ENCODE data around the gene TBC1D7. TPM values are rescaled to one million over a fixed set of nuclear protein-coding genes. Genes with fewer than 3 reads are reported as not detected.
A peak's percentile ranks its signal among the peaks of the same experiment; 100 is the strongest.

TBC1D7 gene
- total and polyA plus RNA-seq, 2 experiments from 2014 or later = 8.5 to 25.8 TPM

GRCh38 chr6:13280254-13280653, 48.1 kb downstream of the TBC1D7 start:
- in situ Hi-C loops (cut with MboI) = no loop called here
- no peaks in the 10 kb centered on the region for H3K79me2 ChIP-seq (ENCODE audit: insufficient read depth)
- no peaks in the 10 kb centered on the region for H3K9me2 ChIP-seq (ENCODE audit: insufficient read depth)
- no peak for DNase-seq
- no peak overlapping the region for H3K9ac ChIP-seq
- H3K4me2 ChIP-seq (ENCODE audit: unreplicated experiment) = no peak overlapping the region
- H3K9me3 ChIP-seq (ENCODE audit: low read depth) = no peaks in the 10 kb centered on the region
- H3F3A ChIP-seq (ENCODE audit: insufficient read depth) = peaks cover 7% of the 10 kb centered on the region; the same call in 1 of the 2 replicates
- no peaks in the 10 kb centered on the region for H4K20me1 ChIP-seq (ENCODE audit: insufficient read depth)
- H2AFZ ChIP-seq = no peak overlapping the region
- H3K27me3 ChIP-seq (replicated peaks; ENCODE audit: insufficient read depth) = peaks cover 43% of the 10 kb centered on the region
- no peak overlapping the region for H3K27ac ChIP-seq
- peaks cover 12% of the 10 kb centered on the region for H3K4me1 ChIP-seq (ENCODE audit: insufficient read depth)
- H3K36me3 ChIP-seq (ENCODE audit: low read depth) = no peaks in the 10 kb centered on the region
- no peak overlapping the region for H3K4me3 ChIP-seq
- TF ChIP-seq EZH2 (IDR thresholded peaks at IDR 0.05; ENCODE audit: insufficient read depth, poor library complexity, severe bottlenecking) (no peak), EZH2phosphoT487 (IDR thresholded peaks at IDR 0.05; ENCODE audit: insufficient read depth, low read depth) (no peak)
- WGBS, 2 experiments (ENCODE audit: low coverage in 1 of 2, low lambda C conversion rate in 2 of 2, missing lambda C conversion rate in 2 of 2) = 71 to 77% methylated on average over 4 of the region's 4 CpGs

DNA sequence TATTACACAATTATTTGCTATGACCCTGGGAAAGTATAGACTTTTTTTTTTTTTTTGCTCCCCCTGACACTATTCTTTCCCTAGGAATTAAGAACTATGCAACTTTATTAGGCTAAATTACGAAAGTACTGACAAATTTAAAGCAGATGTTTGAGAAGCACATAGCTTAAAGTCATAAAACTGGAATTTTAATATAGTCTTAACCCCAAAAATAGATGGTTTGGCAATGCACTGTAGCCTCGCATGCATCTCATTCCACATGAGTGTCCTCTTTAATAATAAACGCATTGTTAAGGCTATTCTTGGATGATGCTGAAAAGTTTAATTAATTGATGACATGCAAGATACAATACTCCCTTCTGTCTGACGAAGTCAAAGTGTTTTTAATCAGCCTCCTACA, 49.3 kb downstream of the TBC1D7 start:
- Histone ChIP-seq H3K4me2 (ENCODE audit: unreplicated experiment) (no peak overlapping the region), H3K79me2 (ENCODE audit: insufficient read depth) (no peaks in the 10 kb centered on the region), H3K4me3 (no peak overlapping the region), H3F3A (ENCODE audit: insufficient read depth) (peaks cover 7% of the 10 kb centered on the region; the same call in 1 of the 2 replicates), H4K20me1 (ENCODE audit: insufficient read depth) (no peaks in the 10 kb centered on the region), H3K9ac (no peak overlapping the region), H3K9me3 (ENCODE audit: low read depth) (no peaks in the 10 kb centered on the region), H3K36me3 (ENCODE audit: low read depth) (no peaks in the 10 kb centered on the region), H3K4me1 (ENCODE audit: insufficient read depth) (peaks cover 12% of the 10 kb centered on the region), H3K27ac (no peak overlapping the region), H3K27me3 (replicated peaks; ENCODE audit: insufficient read depth) (peaks cover 56% of the 10 kb centered on the region), H3K9me2 (ENCODE audit: insufficient read depth) (no peaks in the 10 kb centered on the region), H2AFZ (no peak overlapping the region)
- peak; percentile 100 for TF ChIP-seq EZH2phosphoT487 (IDR thresholded peaks at IDR 0.05; ENCODE audit: insufficient read depth, low read depth)
- no peak for TF ChIP-seq EZH2 (IDR thresholded peaks at IDR 0.05; ENCODE audit: insufficient read depth, poor library complexity, severe bottlenecking)
- in situ Hi-C loops (cut with MboI) = no loop called here
- 0 to 1% methylated on average over 4 of the region's 4 CpGs for WGBS, 2 experiments (ENCODE audit: low coverage in 1 of 2, low lambda C conversion rate in 2 of 2, missing lambda C conversion rate in 2 of 2)
- peak; percentile 92 for DNase-seq

- Histone ChIP-seq H2AFZ (no peak overlapping the region), H3K4me1 (ENCODE audit: insufficient read depth) (peaks cover 12% of the 10 kb centered on the region), H4K20me1 (ENCODE audit: insufficient read depth) (no peaks in the 10 kb centered on the region), H3F3A (ENCODE audit: insufficient read depth) (peaks cover 7% of the 10 kb centered on the region; the same call in 1 of the 2 replicates), H3K9me2 (ENCODE audit: insufficient read depth) (no peaks in the 10 kb centered on the region), H3K9me3 (ENCODE audit: low read depth) (no peaks in the 10 kb centered on the region), H3K79me2 (ENCODE audit: insufficient read depth) (no peaks in the 10 kb centered on the region), H3K4me2 (ENCODE audit: unreplicated experiment) (no peak overlapping the region), H3K27me3 (replicated peaks; ENCODE audit: insufficient read depth) (peaks cover 57% of the 10 kb centered on the region), H3K9ac (no peak overlapping the region), H3K27ac (no peak overlapping the region), H3K36me3 (ENCODE audit: low read depth) (no peaks in the 10 kb centered on the region), H3K4me3 (no peak overlapping the region)
- TF ChIP-seq EZH2 (IDR thresholded peaks at IDR 0.05; ENCODE audit: insufficient read depth, poor library complexity, severe bottlenecking) (no peak), EZH2phosphoT487 (IDR thresholded peaks at IDR 0.05; ENCODE audit: insufficient read depth, low read depth) (no peak)
- in situ Hi-C loops (cut with MboI) = no loop called here
- WGBS, 2 experiments (ENCODE audit: low coverage in 1 of 2, low lambda C conversion rate in 2 of 2, missing lambda C conversion rate in 2 of 2) = 92 to 100% methylated on average over 3 of the region's 3 CpGs
- DNase-seq = no peak
These were observed 50.2 kb downstream of the TBC1D7 start for GRCh38 chr6:13278164-13278563.

DNA sequence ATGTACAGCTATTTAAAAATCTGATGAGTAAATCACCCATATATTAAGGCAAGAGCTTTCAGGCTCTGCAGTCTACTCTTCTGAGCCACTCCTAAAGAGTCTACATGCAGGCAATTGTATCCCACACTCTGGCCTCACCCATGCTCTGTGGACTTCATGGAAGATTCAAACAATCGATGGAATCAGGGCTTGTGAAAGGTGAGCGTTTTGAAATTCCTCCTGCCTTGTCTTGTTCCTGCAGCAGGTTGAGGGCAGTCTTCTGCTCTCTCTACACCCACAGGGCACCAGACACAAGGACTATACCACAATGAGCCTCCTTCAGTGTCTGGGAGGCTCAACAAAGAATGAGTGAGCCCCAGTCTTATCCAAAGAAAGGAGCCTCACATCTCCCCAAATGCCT, 51.1 kb downstream of the TBC1D7 start:
- H3F3A ChIP-seq (ENCODE audit: insufficient read depth) = peaks cover 7% of the 10 kb centered on the region; the same call in 1 of the 2 replicates
- no peaks in the 10 kb centered on the region for H3K79me2 ChIP-seq (ENCODE audit: insufficient read depth)
- no peak for DNase-seq
- WGBS, 2 experiments (ENCODE audit: low coverage in 1 of 2, low lambda C conversion rate in 2 of 2, missing lambda C conversion rate in 2 of 2) = 92 to 93% methylated on average over 2 of the region's 2 CpGs
- no peaks in the 10 kb centered on the region for H3K36me3 ChIP-seq (ENCODE audit: low read depth)
- no peak overlapping the region for H2AFZ ChIP-seq
- H3K27me3 ChIP-seq (replicated peaks; ENCODE audit: insufficient read depth) = peaks cover 57% of the 10 kb centered on the region
- H3K4me3 ChIP-seq = no peak overlapping the region
- no peaks in the 10 kb centered on the region for H4K20me1 ChIP-seq (ENCODE audit: insufficient read depth)
- H3K27ac ChIP-seq = no peak overlapping the region
- peaks cover 12% of the 10 kb centered on the region for H3K4me1 ChIP-seq (ENCODE audit: insufficient read depth)
- H3K9ac ChIP-seq = no peak overlapping the region
- no peaks in the 10 kb centered on the region for H3K9me2 ChIP-seq (ENCODE audit: insufficient read depth)
- H3K9me3 ChIP-seq (ENCODE audit: low read depth) = no peaks in the 10 kb centered on the region
- in situ Hi-C loops (cut with MboI) = no loop called here
- no peak for TF ChIP-seq EZH2phosphoT487 (IDR thresholded peaks at IDR 0.05; ENCODE audit: insufficient read depth, low read depth)
- no peak for TF ChIP-seq EZH2 (IDR thresholded peaks at IDR 0.05; ENCODE audit: insufficient read depth, poor library complexity, severe bottlenecking)
- no peak overlapping the region for H3K4me2 ChIP-seq (ENCODE audit: unreplicated experiment)

All from GM23248 (cell line).